IMR-90 (cell line): ENCODE data around the gene PTBP1. TPM values are rescaled to one million over a fixed set of nuclear protein-coding genes. Genes with fewer than 3 reads are reported as not detected.

Experiments used
- ATAC-seq: fragments of 200-7000 bp; cut with Tn5 transposase; 2 replicates; pipeline ENCODE4 v1.9.1; 2020; ENCODE audit warnings: low read depth, mild to moderate bottlenecking, moderate library complexity
- BruUV-seq: library from RNA; stranded (reverse); fragments of 400-500 nt; replicated peaks from 2 replicates; lab custom pipeline; 2021; lab: Mats Ljungman, UMichigan
- CTCF ChIA-PET: fragments of 300-600 bp; formaldehyde crosslinking; extraction: SDS; loops from one replicate; lab custom pipeline; 2021; ENCODE audit warnings: antibody characterized with exemption; lab: Yijun Ruan, JAX
- POLR2A ChIA-PET: fragments of 300-600 bp; sonication (Branson Sonifier 250); formaldehyde crosslinking; loops from one replicate; lab custom pipeline; 2022; ENCODE audit warnings: antibody characterized with exemption; ENCODE audit not compliant: unreplicated experiment; lab: Charles Lee
- DNase-seq: peaks from one replicate; pipeline ENCODE4 v3.0.0; 2013
- H2AFZ ChIP-seq: replicated peaks from 2 replicates; pipeline ENCODE3; 2013; ENCODE audit warnings: low read length, mild to moderate bottlenecking; ENCODE audit not compliant: poor library complexity
- H2AK5ac ChIP-seq: 2 replicates; pipeline ENCODE4 v1.6.1; 2013; ENCODE audit warnings: low read depth, low read length, inconsistent platforms
- H2AK9ac ChIP-seq: replicated peaks from 2 replicates; pipeline ENCODE3; 2013; ENCODE audit warnings: mild to moderate bottlenecking, low read depth, low read length, moderate library complexity; ENCODE audit not compliant: poor library complexity
- H2BK120ac ChIP-seq: 2 replicates; pipeline ENCODE4 v1.6.1; 2013; ENCODE audit warnings: low read depth, low read length, inconsistent platforms
- H2BK15ac ChIP-seq: 3 replicates; pipeline ENCODE4 v1.6.1; 2013; ENCODE audit warnings: low read depth, low read length, inconsistent platforms
- H2BK20ac ChIP-seq: 2 replicates; pipeline ENCODE4 v1.6.1; 2013; ENCODE audit warnings: low read depth, mild to moderate bottlenecking, inconsistent platforms, low read length, moderate library complexity
- H2BK5ac ChIP-seq: 2 replicates; pipeline ENCODE4 v1.6.1; 2013; ENCODE audit warnings: mild to moderate bottlenecking, low read depth, low read length, inconsistent platforms; ENCODE audit not compliant: poor library complexity, severe bottlenecking
- H3K14ac ChIP-seq: replicated peaks from 2 replicates; pipeline ENCODE4 v1.6.1; 2013; ENCODE audit warnings: low read depth, low read length, inconsistent platforms
- H3K18ac ChIP-seq: 2 replicates; pipeline ENCODE4 v1.6.1; 2013; ENCODE audit warnings: low read depth, low read length, control low read depth
- H3K23ac ChIP-seq: 2 replicates; pipeline ENCODE4 v1.6.1; 2013; ENCODE audit warnings: low read depth, low read length, inconsistent platforms
- H3K27ac ChIP-seq: 2 replicates; pipeline ENCODE4 v1.5.1; 2013; ENCODE audit warnings: mild to moderate bottlenecking, control low read depth, low read length; ENCODE audit not compliant: insufficient read depth
- H3K27me3 ChIP-seq: 2 replicates; pipeline ENCODE4 v1.6.1; 2013; ENCODE audit warnings: low read length; ENCODE audit not compliant: control insufficient read depth, insufficient read depth
- H3K36me3 ChIP-seq: 2 replicates; pipeline ENCODE4 v1.6.1; 2013; ENCODE audit warnings: low read length, mixed read lengths; ENCODE audit not compliant: control insufficient read depth, insufficient read depth
- H3K4ac ChIP-seq: 2 replicates; pipeline ENCODE4 v1.6.1; 2013; ENCODE audit warnings: low read depth, low read length, inconsistent platforms
- H3K4me1 ChIP-seq: 2 replicates; pipeline ENCODE4 v1.6.1; 2013; ENCODE audit warnings: low read length, mixed read lengths; ENCODE audit not compliant: control insufficient read depth, insufficient read depth
- H3K4me2 ChIP-seq: 2 replicates; pipeline ENCODE4 v1.6.1; 2013; ENCODE audit warnings: low read depth, mild to moderate bottlenecking, control low read depth, low read length, moderate library complexity
- H3K4me3 ChIP-seq: 2 replicates; pipeline ENCODE4 v1.5.1; 2013; ENCODE audit warnings: low read depth, mild to moderate bottlenecking, control low read depth, low read length, moderate library complexity; ENCODE audit not compliant: insufficient read depth
- H3K56ac ChIP-seq: 2 replicates; pipeline ENCODE4 v1.6.1; 2013; ENCODE audit warnings: low read length, inconsistent platforms; ENCODE audit not compliant: insufficient read depth; ENCODE audit errors: extremely low read depth
- H3K79me1 ChIP-seq, 2 experiments: 2 replicates each; pipeline ENCODE4 v1.6.1; 2013; ENCODE audit warnings: low read length in 2 of 2, inconsistent platforms in 1 of 2, low read depth in 1 of 2
- H3K9ac ChIP-seq: 2 replicates; pipeline ENCODE4 v1.6.1; 2013; ENCODE audit warnings: low read depth, low read length, control low read depth
- H3K9me1 ChIP-seq: 2 replicates; pipeline ENCODE4 v1.6.1; 2013; ENCODE audit warnings: low read length, inconsistent platforms; ENCODE audit not compliant: insufficient read depth
- H3K9me3 ChIP-seq: 2 replicates; pipeline ENCODE4 v1.6.1; 2013; ENCODE audit warnings: low read length; ENCODE audit not compliant: control insufficient read depth, insufficient read depth
- H4K20me1 ChIP-seq: 2 replicates; pipeline ENCODE4 v1.6.1; 2013; ENCODE audit warnings: low read length, inconsistent platforms; ENCODE audit not compliant: insufficient read depth
- H4K5ac ChIP-seq: 2 replicates; pipeline ENCODE4 v1.6.1; 2013; ENCODE audit warnings: mild to moderate bottlenecking, low read depth, low read length, control low read depth
- H4K8ac ChIP-seq, 2 experiments: 2 replicates each; pipeline ENCODE4 v1.6.1; 2013; ENCODE audit warnings: low read depth in 2 of 2, low read length in 2 of 2, control low read depth in 1 of 2, inconsistent platforms in 1 of 2
- H4K91ac ChIP-seq: 2 replicates; pipeline ENCODE4 v1.6.1; 2013; ENCODE audit warnings: low read depth, low read length, inconsistent platforms; ENCODE audit not compliant: insufficient read depth
- BHLHE40 ChIP-seq: fragments of 150-350 bp; IDR thresholded peaks from 2 replicates; pipeline ENCODE4 v1.6.1; 2016; ENCODE audit warnings: mild to moderate bottlenecking, low read depth, low read length
- CEBPB ChIP-seq: IDR thresholded peaks from 2 replicates; pipeline ENCODE4 v1.6.1; 2012; ENCODE audit warnings: low read depth, low read length, improper control_type of control experiment
- CHD1 ChIP-seq: IDR thresholded peaks from 2 replicates; pipeline ENCODE4 v1.6.1; 2012; ENCODE audit warnings: low read depth, low read length, improper control_type of control experiment
- MAZ ChIP-seq: IDR thresholded peaks from 2 replicates; pipeline ENCODE4 v1.6.1; 2012; ENCODE audit warnings: low read depth, mild to moderate bottlenecking, low read length, improper control_type of control experiment, moderate library complexity, borderline replicate concordance
- MXI1 ChIP-seq: IDR thresholded peaks from 2 replicates; pipeline ENCODE4 v1.6.1; 2012; ENCODE audit warnings: low read depth, mild to moderate bottlenecking, low read length, moderate library complexity, borderline replicate concordance
- POLR2A ChIP-seq: IDR thresholded peaks from 2 replicates; pipeline ENCODE4 v1.6.1; 2012; ENCODE audit warnings: mild to moderate bottlenecking, low read depth, low read length
- RAD21 ChIP-seq: IDR thresholded peaks from 2 replicates; pipeline ENCODE4 v1.6.1; 2012; ENCODE audit warnings: low read length, improper control_type of control experiment
- RCOR1 ChIP-seq: IDR thresholded peaks from 2 replicates; pipeline ENCODE4 v1.6.1; 2012; ENCODE audit warnings: mild to moderate bottlenecking, low read length, improper control_type of control experiment; ENCODE audit not compliant: insufficient replicate concordance
- SMC3 ChIP-seq: fragments of 150-350 bp; IDR thresholded peaks from 2 replicates; pipeline ENCODE4 v1.6.1; 2016; ENCODE audit warnings: low read depth, mild to moderate bottlenecking, antibody characterized with exemption, low read length, moderate library complexity
- WGBS, 2 experiments: methylation state at CpG; one replicate each; pipeline versions ENCODE4 v1.1.5 to v1.1.7; 2013; ENCODE audit warnings: missing lambda C conversion rate in 2 of 2; ENCODE audit not compliant: insufficient read length in 1 of 2; ENCODE audit errors: extremely low coverage in 2 of 2; 5-methylcytosine and 5-hydroxymethylcytosine counted together
- dilution Hi-C: fragments of 300-500 bp; cut with HindIII; formaldehyde crosslinking; loops from one replicate; pipeline ENCODE4 v1.14.3; 2018; ENCODE audit warnings: low sequenced_read_pairs; ENCODE audit not compliant: unreplicated experiment
- in situ Hi-C: fragments of 300-500 bp; cut with MboI; formaldehyde crosslinking; loops from 3 replicates; pipeline ENCODE4 v1.14.3; 2019; ENCODE audit warnings: low sequenced_read_pairs, inconsistent platforms, mixed read lengths
- intact Hi-C: fragments of 100-400 bp; cut with micrococcal nuclease; formaldehyde crosslinking; loops from 2 replicates; pipeline ENCODE4 v1.10.0; 2022
- polyA plus RNA-seq, 3 experiments: library from polyadenylated mRNA; depleted of rRNA; stranded (reverse); fragments of >200 nt; gene quantifications; 2 replicates each; pipeline ENCODE4 v1.2.3, GENCODE V29; 2012; ENCODE audit warnings: low replicate concordance in 1 of 3
- total RNA-seq: library from RNA; depleted of rRNA; stranded (reverse); fragments of >200 nt; gene quantifications from 2 replicates; pipeline ENCODE4 v1.2.3, GENCODE V29; 2012
- TF ChIP-seq, protein P1 (sequence below): fragments of 150-350 bp; IDR thresholded peaks from 2 replicates; pipeline ENCODE4 v1.6.1; 2016; ENCODE audit warnings: low read depth, mild to moderate bottlenecking, low read length, moderate library complexity, borderline replicate concordance
- TF ChIP-seq, protein P2 (sequence below): conservative IDR thresholded peaks from 2 replicates; pipeline ENCODE4 v1.5.1; 2012; ENCODE audit warnings: mild to moderate bottlenecking, low read depth, low read length, improper control_type of control experiment

The PTBP1 gene
- total and polyA plus RNA-seq, 2 of the 4 experiments (the other 2 are of a cell fraction): 146 to 269 TPM

DNA sequence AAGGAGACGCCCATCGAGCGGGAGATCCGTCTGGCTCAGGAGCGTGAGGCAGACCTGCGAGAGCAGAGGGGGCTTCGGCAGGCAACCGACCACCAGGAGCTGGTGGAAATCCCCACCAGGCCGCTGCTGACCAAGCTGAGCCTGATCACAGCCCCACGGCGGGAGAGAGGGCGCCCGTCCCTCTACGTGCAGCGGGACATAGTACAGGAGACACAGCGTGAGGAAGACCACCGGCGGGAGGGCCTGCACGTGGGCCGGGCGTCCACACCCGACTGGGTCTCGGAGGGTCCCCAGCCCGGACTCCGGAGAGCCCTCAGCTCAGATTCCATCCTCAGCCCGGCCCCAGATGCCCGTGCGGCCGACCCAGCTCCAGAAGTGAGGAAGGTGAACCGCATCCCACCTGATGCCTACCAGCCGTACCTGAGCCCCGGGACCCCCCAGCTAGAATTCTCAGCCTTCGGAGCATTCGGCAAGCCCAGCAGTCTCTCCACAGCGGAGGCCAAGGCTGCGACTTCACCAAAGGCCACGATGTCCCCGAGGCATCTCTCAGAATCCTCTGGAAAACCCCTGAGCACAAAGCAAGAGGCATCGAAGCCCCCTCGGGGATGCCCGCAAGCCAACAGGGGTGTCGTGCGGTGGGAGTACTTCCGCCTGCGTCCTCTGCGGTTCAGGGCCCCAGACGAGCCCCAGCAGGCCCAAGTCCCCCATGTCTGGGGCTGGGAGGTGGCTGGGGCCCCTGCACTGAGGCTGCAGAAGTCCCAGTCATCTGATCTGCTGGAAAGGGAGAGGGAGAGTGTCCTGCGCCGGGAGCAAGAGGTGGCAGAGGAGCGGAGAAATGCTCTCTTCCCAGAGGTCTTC lies 39.2 kb upstream of the PTBP1 start (continued):
- TF ChIP-seq, protein P1, sequence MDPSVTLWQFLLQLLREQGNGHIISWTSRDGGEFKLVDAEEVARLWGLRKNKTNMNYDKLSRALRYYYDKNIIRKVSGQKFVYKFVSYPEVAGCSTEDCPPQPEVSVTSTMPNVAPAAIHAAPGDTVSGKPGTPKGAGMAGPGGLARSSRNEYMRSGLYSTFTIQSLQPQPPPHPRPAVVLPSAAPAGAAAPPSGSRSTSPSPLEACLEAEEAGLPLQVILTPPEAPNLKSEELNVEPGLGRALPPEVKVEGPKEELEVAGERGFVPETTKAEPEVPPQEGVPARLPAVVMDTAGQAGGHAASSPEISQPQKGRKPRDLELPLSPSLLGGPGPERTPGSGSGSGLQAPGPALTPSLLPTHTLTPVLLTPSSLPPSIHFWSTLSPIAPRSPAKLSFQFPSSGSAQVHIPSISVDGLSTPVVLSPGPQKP: no peak

DNA sequence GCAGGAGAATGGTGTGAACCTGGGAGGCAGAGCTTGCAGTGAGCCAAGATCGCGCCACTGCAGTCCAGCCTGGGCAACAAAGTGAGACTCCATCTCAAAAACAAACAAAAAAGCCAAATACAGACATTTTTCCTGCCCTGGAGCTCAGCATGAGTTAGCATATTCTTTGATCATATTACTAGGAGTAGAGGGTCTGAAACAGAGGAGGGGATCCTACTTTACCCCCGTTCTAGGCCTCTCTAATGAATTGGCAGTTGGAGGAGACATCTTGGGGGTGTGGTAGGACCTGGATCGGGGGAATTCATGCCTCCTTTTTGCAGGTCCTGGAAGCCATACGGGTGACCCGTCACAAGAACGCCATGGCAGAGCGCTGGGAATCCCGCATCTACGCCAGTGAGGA lies 34.1 kb upstream of the PTBP1 start:
- H2BK5ac ChIP-seq: no peak overlapping the region
- no peak overlapping the region for H3K18ac ChIP-seq
- no peak overlapping the region for H3K4me2 ChIP-seq
- H2BK120ac ChIP-seq: no peak overlapping the region
- no peak overlapping the region for H3K14ac ChIP-seq
- in situ Hi-C loops (loop anchor here (10.0 kb wide), 1 partner anchor 222 kb away; the partner anchor contains the start of gene WDR18), dilution Hi-C loops (no loop called here), intact Hi-C loops (no loop called here)
- no peak overlapping the region for H3K27ac ChIP-seq
- H4K5ac ChIP-seq: no peak overlapping the region
- no peaks in the 10 kb centered on the region; the same call in 1 of the 2 replicates for H3K27me3 ChIP-seq
- H3K9me1 ChIP-seq: no peaks in the 10 kb centered on the region
- DNase-seq: no peak
- H2BK15ac ChIP-seq: no peak overlapping the region
- no peak overlapping the region for H4K91ac ChIP-seq
- H3K4me3 ChIP-seq: no peak overlapping the region
- H3K56ac ChIP-seq: no peak overlapping the region
- ATAC-seq: no peak
- no peaks in the 10 kb centered on the region for H3K36me3 ChIP-seq
- no peaks in the 10 kb centered on the region for H3K79me1 ChIP-seq
- no peaks in the 10 kb centered on the region for H4K20me1 ChIP-seq
- H3K23ac ChIP-seq: no peak overlapping the region
- no TSS peak for BruUV-seq
- no peak overlapping the region for H2AK9ac ChIP-seq
- TF ChIP-seq MXI1 (no peak), CEBPB (no peak), SMC3 (no peak), POLR2A (no peak), RAD21 (no peak), RCOR1 (no peak), MAZ (no peak), BHLHE40 (no peak), CHD1 (no peak)
- TF ChIP-seq, protein P2, sequence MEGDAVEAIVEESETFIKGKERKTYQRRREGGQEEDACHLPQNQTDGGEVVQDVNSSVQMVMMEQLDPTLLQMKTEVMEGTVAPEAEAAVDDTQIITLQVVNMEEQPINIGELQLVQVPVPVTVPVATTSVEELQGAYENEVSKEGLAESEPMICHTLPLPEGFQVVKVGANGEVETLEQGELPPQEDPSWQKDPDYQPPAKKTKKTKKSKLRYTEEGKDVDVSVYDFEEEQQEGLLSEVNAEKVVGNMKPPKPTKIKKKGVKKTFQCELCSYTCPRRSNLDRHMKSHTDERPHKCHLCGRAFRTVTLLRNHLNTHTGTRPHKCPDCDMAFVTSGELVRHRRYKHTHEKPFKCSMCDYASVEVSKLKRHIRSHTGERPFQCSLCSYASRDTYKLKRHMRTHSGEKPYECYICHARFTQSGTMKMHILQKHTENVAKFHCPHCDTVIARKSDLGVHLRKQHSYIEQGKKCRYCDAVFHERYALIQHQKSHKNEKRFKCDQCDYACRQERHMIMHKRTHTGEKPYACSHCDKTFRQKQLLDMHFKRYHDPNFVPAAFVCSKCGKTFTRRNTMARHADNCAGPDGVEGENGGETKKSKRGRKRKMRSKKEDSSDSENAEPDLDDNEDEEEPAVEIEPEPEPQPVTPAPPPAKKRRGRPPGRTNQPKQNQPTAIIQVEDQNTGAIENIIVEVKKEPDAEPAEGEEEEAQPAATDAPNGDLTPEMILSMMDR: no peak
- H2AFZ ChIP-seq: no peak overlapping the region
- ChIA-PET POLR2A (no interaction called here), CTCF (interaction anchor here (0.5 kb wide), 1 partner anchor 193 kb away, joined by 3 read pairs; no protein-coding TSS in a partner anchor)
- H3K9me3 ChIP-seq: peaks cover 11% of the 10 kb centered on the region; the same call in 1 of the 2 replicates
- no peak overlapping the region for H2AK5ac ChIP-seq
- no peak overlapping the region for H4K8ac ChIP-seq
- no peak overlapping the region for H3K9ac ChIP-seq
- H2BK20ac ChIP-seq: no peak overlapping the region
- H3K4ac ChIP-seq: no peak overlapping the region
- 84% methylated on average over 6 of the region's 10 CpGs; no CpG with 5 or more reads in 1 of the 2 experiments for WGBS, 2 experiments
- H3K4me1 ChIP-seq: no peaks in the 10 kb centered on the region
